Left ventricle myocardium superior (tissue), 1 donor: ENCODE results near the gene THUMPD3. TPM values are rescaled to one million over a fixed set of nuclear protein-coding genes. Genes with fewer than 3 reads are reported as not detected.

Experiments
- total RNA-seq: library from RNA; stranded (reverse); fragmentation: NEBNext Ultra II Directional; extraction: Animal tissue kit (Norgen Biotek cat#: 25700); gene quantifications from one replicate; pipeline ENCODE4 v1.2.1, GENCODE V29; 2021
- donor health status: DM: no; HTN: yes; CAD: no; lungs with severe emphysema.

THUMPD3 gene
- total RNA-seq, 1 donor from 2014 or later: 58.6 TPM

Other genes starting within 250 kb of the THUMPD3 start
- gene SRGAP3, start 113.4 kb upstream of the THUMPD3 start, total RNA-seq: 6.4 TPM
- 60.2 TPM for gene SETD5, start 34.6 kb downstream of the THUMPD3 start, total RNA-seq
- gene LHFPL4, start 190.8 kb downstream of the THUMPD3 start, total RNA-seq: not detected